Measurements from ENCODE around the gene SLC22A16. TPM values are rescaled to one million over a fixed set of nuclear protein-coding genes. Genes with fewer than 3 reads are reported as not detected.

The SLC22A16 gene
- total and polyA plus RNA-seq, 2 donors: 1.0 to 1.9 TPM

DNA sequence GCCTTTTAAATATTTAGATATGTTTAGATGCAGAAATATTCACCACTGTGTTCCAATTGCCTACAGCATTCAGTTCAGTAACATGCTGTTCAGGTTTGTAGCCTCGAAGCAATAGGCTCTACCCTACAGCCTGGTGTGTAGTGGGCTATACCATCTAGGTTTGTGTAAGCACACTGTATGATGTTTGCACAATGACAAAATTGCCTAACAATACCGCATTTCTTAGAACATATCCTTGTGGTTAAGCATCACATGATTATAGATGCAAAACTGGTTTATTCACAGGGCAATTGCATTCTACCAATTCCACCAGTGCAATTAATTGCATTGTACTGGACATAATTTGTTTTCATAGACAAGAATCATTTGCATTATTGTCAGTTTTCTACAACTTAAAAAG, 7.9 kb upstream of the SLC22A16 start:
- 94% methylated on average over 2 of the region's 2 CpGs for WGBS
- no peaks in the 10 kb centered on the region for H3K27me3 ChIP-seq (ENCODE audit: control insufficient read depth in 2 of 2, insufficient read depth in 1 of 2, low read length in 1 of 2)
- no peak for DNase-seq (ENCODE audit: low read depth in 6 of 9, low spot score in 9 of 9)
- no peak overlapping the region for H3K4me3 ChIP-seq (ENCODE audit: low read length in 2 of 2)
- H3K4me1 ChIP-seq (ENCODE audit: control insufficient read depth in 2 of 2, insufficient read depth in 2 of 2, low read length in 2 of 2): no peaks in the 10 kb centered on the region
- no peak overlapping the region for H3K27ac ChIP-seq (ENCODE audit: low read depth in 1 of 2, low read length in 1 of 2)
- H3K36me3 ChIP-seq (ENCODE audit: control insufficient read depth in 2 of 2, insufficient read depth in 2 of 2, low read length in 1 of 2): no peaks in the 10 kb centered on the region
- H3K9me3 ChIP-seq (ENCODE audit: control insufficient read depth in 2 of 2, insufficient read depth in 1 of 2, low read length in 1 of 2): peaks cover 0 to 3% of the 10 kb centered on the region in 2 donors

GRCh38 chr6:110482774-110483400, 6.5 kb upstream of the SLC22A16 start:
- no peak for DNase-seq (ENCODE audit: low read depth in 6 of 9, low spot score in 9 of 9)
- no peak overlapping the region for H3K27ac ChIP-seq (ENCODE audit: low read depth in 1 of 2, low read length in 1 of 2)
- H3K36me3 ChIP-seq (ENCODE audit: control insufficient read depth in 2 of 2, insufficient read depth in 2 of 2, low read length in 1 of 2): no peaks in the 10 kb centered on the region
- no peaks in the 10 kb centered on the region for H3K27me3 ChIP-seq (ENCODE audit: control insufficient read depth in 2 of 2, insufficient read depth in 1 of 2, low read length in 1 of 2)
- 98% methylated on average over 7 of the region's 7 CpGs for WGBS
- peaks cover 0 to 3% of the 10 kb centered on the region in 2 donors for H3K9me3 ChIP-seq (ENCODE audit: control insufficient read depth in 2 of 2, insufficient read depth in 1 of 2, low read length in 1 of 2)
- H3K4me1 ChIP-seq (ENCODE audit: control insufficient read depth in 2 of 2, insufficient read depth in 2 of 2, low read length in 2 of 2): no peaks in the 10 kb centered on the region
- H3K4me3 ChIP-seq (ENCODE audit: low read length in 2 of 2): no peak overlapping the region

DNA sequence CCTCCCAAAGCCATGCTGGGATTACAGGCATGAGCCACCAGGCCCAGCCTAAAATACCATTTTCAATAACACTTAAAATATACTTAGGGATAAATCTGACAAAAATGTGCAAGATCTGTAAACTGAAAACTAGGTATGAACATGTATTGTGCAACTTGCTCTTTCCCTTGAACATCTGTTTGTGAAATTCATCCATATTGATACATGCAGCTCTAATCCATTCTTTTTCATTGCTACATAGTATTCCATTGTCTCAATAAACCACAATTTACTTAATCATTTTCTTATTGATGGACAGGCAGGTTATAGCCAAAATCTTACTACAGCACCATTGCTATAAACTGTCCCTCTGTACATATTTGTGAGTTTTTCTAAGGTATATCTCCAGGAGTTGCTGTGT, 4.7 kb upstream of the SLC22A16 start:
- H3K36me3 ChIP-seq (ENCODE audit: control insufficient read depth in 2 of 2, insufficient read depth in 2 of 2, low read length in 1 of 2): no peaks in the 10 kb centered on the region
- no peak overlapping the region for H3K4me3 ChIP-seq (ENCODE audit: low read length in 2 of 2)
- H3K4me1 ChIP-seq (ENCODE audit: control insufficient read depth in 2 of 2, insufficient read depth in 2 of 2, low read length in 2 of 2): peaks cover 1 to 4% of the 10 kb centered on the region in 2 donors
- DNase-seq (ENCODE audit: low read depth in 6 of 9, low spot score in 9 of 9): no peak
- peaks cover 0 to 3% of the 10 kb centered on the region in 2 donors for H3K9me3 ChIP-seq (ENCODE audit: control insufficient read depth in 2 of 2, insufficient read depth in 1 of 2, low read length in 1 of 2)
- no peak overlapping the region for H3K27ac ChIP-seq (ENCODE audit: low read depth in 1 of 2, low read length in 1 of 2)
- peaks cover 0 to 9% of the 10 kb centered on the region in 2 donors for H3K27me3 ChIP-seq (ENCODE audit: control insufficient read depth in 2 of 2, insufficient read depth in 1 of 2, low read length in 1 of 2)

GRCh38 chr6:110475066-110475653, 1.3 kb downstream of the SLC22A16 start:
- peak in 7 of 9 donors; percentile 24 to 66 (median 30) for DNase-seq (ENCODE audit: low read depth in 6 of 9, low spot score in 9 of 9)
- Histone ChIP-seq H3K4me1 (ENCODE audit: control insufficient read depth in 2 of 2, insufficient read depth in 2 of 2, low read length in 2 of 2) (peaks cover 8 to 18% of the 10 kb centered on the region in 2 donors), H3K4me3 (ENCODE audit: low read length in 2 of 2) (peak overlapping the region; percentile 54), H3K9me3 (ENCODE audit: control insufficient read depth in 2 of 2, insufficient read depth in 1 of 2, low read length in 1 of 2) (peaks cover 0 to 4% of the 10 kb centered on the region in 2 donors), H3K27ac (ENCODE audit: low read depth in 1 of 2, low read length in 1 of 2) (peak overlapping the region in 1 of 2 donors; percentile 70), H3K27me3 (ENCODE audit: control insufficient read depth in 2 of 2, insufficient read depth in 1 of 2, low read length in 1 of 2) (peaks cover 0 to 12% of the 10 kb centered on the region in 2 donors), H3K36me3 (ENCODE audit: control insufficient read depth in 2 of 2, insufficient read depth in 2 of 2, low read length in 1 of 2) (no peaks in the 10 kb centered on the region)
- WGBS: 17% methylated on average over 10 of the region's 10 CpGs

DNA sequence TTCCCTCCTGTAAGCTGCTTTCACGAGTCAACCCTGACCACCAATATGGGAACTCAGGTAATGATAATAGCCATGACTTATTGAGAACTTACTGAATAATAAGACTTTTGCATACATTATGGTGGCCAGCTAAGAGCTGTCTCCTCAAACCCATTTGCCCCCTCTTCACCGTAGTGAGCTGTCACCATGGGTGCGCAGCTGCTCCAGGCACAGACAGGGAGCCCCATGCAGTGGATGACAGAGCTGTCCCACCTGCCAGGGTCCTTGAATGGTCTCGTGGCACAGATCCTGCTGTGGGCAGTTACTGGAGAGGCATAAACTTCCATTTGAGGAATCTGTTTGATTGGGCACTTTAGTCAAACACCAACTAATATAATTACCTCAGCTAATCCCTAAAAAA, 1.9 kb downstream of the SLC22A16 start:
- no peaks in the 10 kb centered on the region for H3K36me3 ChIP-seq (ENCODE audit: control insufficient read depth in 2 of 2, insufficient read depth in 2 of 2, low read length in 1 of 2)
- peaks cover 8 to 18% of the 10 kb centered on the region in 2 donors for H3K4me1 ChIP-seq (ENCODE audit: control insufficient read depth in 2 of 2, insufficient read depth in 2 of 2, low read length in 2 of 2)
- H3K4me3 ChIP-seq (ENCODE audit: low read length in 2 of 2): no peak overlapping the region
- peak overlapping the region in 1 of 2 donors; percentile 70 for H3K27ac ChIP-seq (ENCODE audit: low read depth in 1 of 2, low read length in 1 of 2)
- H3K27me3 ChIP-seq (ENCODE audit: control insufficient read depth in 2 of 2, insufficient read depth in 1 of 2, low read length in 1 of 2): peaks cover 0 to 12% of the 10 kb centered on the region in 2 donors
- 63% methylated on average over 4 of the region's 4 CpGs for WGBS
- H3K9me3 ChIP-seq (ENCODE audit: control insufficient read depth in 2 of 2, insufficient read depth in 1 of 2, low read length in 1 of 2): peaks cover 0 to 4% of the 10 kb centered on the region in 2 donors
- no peak for DNase-seq (ENCODE audit: low read depth in 6 of 9, low spot score in 9 of 9)

GRCh38 chr6:110472739-110473138, 3.7 kb downstream of the SLC22A16 start:
- no peak overlapping the region for H3K4me3 ChIP-seq (ENCODE audit: low read length in 2 of 2)
- H3K27ac ChIP-seq (ENCODE audit: low read depth in 1 of 2, low read length in 1 of 2): no peak overlapping the region
- peaks cover 0 to 12% of the 10 kb centered on the region in 2 donors for H3K27me3 ChIP-seq (ENCODE audit: control insufficient read depth in 2 of 2, insufficient read depth in 1 of 2, low read length in 1 of 2)
- H3K36me3 ChIP-seq (ENCODE audit: control insufficient read depth in 2 of 2, insufficient read depth in 2 of 2, low read length in 1 of 2): no peaks in the 10 kb centered on the region
- H3K4me1 ChIP-seq (ENCODE audit: control insufficient read depth in 2 of 2, insufficient read depth in 2 of 2, low read length in 2 of 2): peaks cover 8 to 18% of the 10 kb centered on the region in 2 donors
- DNase-seq (ENCODE audit: low read depth in 6 of 9, low spot score in 9 of 9): no peak
- H3K9me3 ChIP-seq (ENCODE audit: control insufficient read depth in 2 of 2, insufficient read depth in 1 of 2, low read length in 1 of 2): peaks cover 0 to 4% of the 10 kb centered on the region in 2 donors
- WGBS: 98% methylated on average over 4 of the region's 4 CpGs

DNA sequence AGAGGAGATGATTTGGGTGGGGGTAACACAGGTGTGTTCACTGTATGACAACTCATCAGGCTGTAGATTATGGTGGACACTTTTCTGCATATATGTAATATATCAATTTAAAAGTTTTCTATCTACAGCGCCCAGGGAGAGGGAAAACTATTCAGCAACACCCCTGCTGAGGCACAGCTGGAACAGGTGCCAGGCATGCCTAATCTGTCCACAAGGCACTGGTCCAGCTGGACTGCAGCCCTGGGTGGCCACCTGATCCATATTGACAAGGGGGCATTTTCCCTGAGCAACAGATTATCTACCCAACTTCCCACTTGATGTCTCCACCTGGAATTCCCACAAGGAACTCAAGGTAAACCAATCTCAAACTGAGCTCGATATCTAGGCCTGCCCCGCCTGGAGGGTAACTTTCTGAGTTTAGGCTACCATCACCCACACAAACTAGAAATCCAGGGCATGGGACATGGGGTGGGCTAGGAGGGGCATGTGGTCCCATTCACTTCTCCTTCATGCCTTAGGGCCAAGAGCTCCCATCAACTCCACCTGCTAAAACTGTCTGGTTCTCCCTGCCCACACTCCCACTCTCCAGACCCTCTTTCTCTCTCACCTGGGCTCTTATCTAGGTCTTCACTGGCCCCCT, 4.6 kb downstream of the SLC22A16 start:
- DNase-seq (ENCODE audit: low read depth in 6 of 9, low spot score in 9 of 9): no peak
- peaks cover 0 to 4% of the 10 kb centered on the region in 2 donors for H3K9me3 ChIP-seq (ENCODE audit: control insufficient read depth in 2 of 2, insufficient read depth in 1 of 2, low read length in 1 of 2)
- no peak overlapping the region for H3K4me3 ChIP-seq (ENCODE audit: low read length in 2 of 2)
- peaks cover 0 to 11% of the 10 kb centered on the region in 2 donors for H3K27me3 ChIP-seq (ENCODE audit: control insufficient read depth in 2 of 2, insufficient read depth in 1 of 2, low read length in 1 of 2)
- H3K4me1 ChIP-seq (ENCODE audit: control insufficient read depth in 2 of 2, insufficient read depth in 2 of 2, low read length in 2 of 2): peaks cover 8 to 18% of the 10 kb centered on the region in 2 donors
- no peaks in the 10 kb centered on the region for H3K36me3 ChIP-seq (ENCODE audit: control insufficient read depth in 2 of 2, insufficient read depth in 2 of 2, low read length in 1 of 2)
- WGBS: 98% methylated on average over 3 of the region's 3 CpGs
- H3K27ac ChIP-seq (ENCODE audit: low read depth in 1 of 2, low read length in 1 of 2): no peak overlapping the region

DNA sequence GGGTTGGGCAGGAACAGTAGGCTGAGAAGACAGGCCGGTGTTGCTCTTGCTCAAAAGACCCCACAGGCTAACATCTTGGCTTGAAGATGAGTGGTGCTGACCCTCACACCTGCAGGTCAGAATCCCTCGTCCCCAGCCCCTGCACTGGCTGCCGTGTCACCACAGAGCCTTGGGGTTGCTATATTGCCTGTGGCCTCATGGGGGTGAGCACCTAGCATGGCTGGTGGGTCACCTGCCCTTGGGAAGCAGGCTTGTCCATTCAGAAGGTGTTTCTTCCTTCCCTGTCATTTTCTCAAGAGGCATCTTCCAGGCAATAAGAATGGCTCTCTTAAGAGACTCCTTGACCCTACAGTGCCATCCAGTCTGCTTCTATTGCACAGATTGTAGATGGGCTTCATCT, 7.7 kb downstream of the SLC22A16 start:
- DNase-seq (ENCODE audit: low read depth in 6 of 9, low spot score in 9 of 9): no peak
- 97% methylated on average over 3 of the region's 3 CpGs for WGBS

DNA sequence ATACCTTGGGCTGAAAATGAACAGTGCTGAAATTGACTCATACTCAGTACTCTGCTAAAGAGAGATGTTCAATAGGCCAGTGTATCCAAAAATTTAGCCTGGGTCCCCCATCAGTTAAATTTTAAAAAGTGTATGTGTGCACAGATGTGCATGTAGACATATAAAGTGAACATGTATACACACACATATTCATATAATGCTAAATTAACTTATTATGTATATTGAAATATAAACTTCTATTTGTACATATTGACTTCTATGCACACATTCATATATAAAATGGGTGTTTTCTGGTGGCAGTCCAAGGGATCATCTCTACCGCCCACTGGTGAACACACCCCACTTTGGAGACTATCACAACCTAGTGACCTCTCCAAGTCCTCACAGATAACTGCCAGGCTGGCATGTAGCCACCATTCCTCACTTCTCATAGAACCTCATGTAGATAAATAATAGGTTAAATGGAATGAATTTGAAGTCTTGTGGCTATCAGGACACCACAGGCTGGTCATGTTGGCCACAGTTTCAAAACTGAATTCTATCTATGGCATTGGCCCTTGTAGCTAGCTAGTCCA, 8.8 kb downstream of the SLC22A16 start:
- no peak for DNase-seq (ENCODE audit: low read depth in 6 of 9, low spot score in 9 of 9)
- Histone ChIP-seq H3K4me3 (ENCODE audit: low read length in 2 of 2) (no peak overlapping the region), H3K27ac (ENCODE audit: low read depth in 1 of 2, low read length in 1 of 2) (no peak overlapping the region), H3K4me1 (ENCODE audit: control insufficient read depth in 2 of 2, insufficient read depth in 2 of 2, low read length in 2 of 2) (no peaks in the 10 kb centered on the region), H3K9me3 (ENCODE audit: control insufficient read depth in 2 of 2, insufficient read depth in 1 of 2, low read length in 1 of 2) (no peaks in the 10 kb centered on the region), H3K36me3 (ENCODE audit: control insufficient read depth in 2 of 2, insufficient read depth in 2 of 2, low read length in 1 of 2) (no peaks in the 10 kb centered on the region), H3K27me3 (ENCODE audit: control insufficient read depth in 2 of 2, insufficient read depth in 1 of 2, low read length in 1 of 2) (no peaks in the 10 kb centered on the region)
- WGBS: 100% methylated on average over 1 of the region's 1 CpG

More for the DNA sequence above, 7.7 kb downstream of the SLC22A16 start:
- Histone ChIP-seq H3K9me3 (ENCODE audit: control insufficient read depth in 2 of 2, insufficient read depth in 1 of 2, low read length in 1 of 2) (peaks cover 0 to 3% of the 10 kb centered on the region in 2 donors), H3K4me1 (ENCODE audit: control insufficient read depth in 2 of 2, insufficient read depth in 2 of 2, low read length in 2 of 2) (no peaks in the 10 kb centered on the region), H3K27ac (ENCODE audit: low read depth in 1 of 2, low read length in 1 of 2) (no peak overlapping the region), H3K4me3 (ENCODE audit: low read length in 2 of 2) (no peak overlapping the region), H3K27me3 (ENCODE audit: control insufficient read depth in 2 of 2, insufficient read depth in 1 of 2, low read length in 1 of 2) (no peaks in the 10 kb centered on the region), H3K36me3 (ENCODE audit: control insufficient read depth in 2 of 2, insufficient read depth in 2 of 2, low read length in 1 of 2) (no peaks in the 10 kb centered on the region)

Measured in thymus (tissue), 11 donors.